Measurements from ENCODE around the gene THOP1. TPM values are rescaled to one million over a fixed set of nuclear protein-coding genes. Genes with fewer than 3 reads are reported as not detected.

The THOP1 gene
- total and polyA plus RNA-seq, 8 donors, result 37.6 to 65.3 (median 46.1) TPM

DNA sequence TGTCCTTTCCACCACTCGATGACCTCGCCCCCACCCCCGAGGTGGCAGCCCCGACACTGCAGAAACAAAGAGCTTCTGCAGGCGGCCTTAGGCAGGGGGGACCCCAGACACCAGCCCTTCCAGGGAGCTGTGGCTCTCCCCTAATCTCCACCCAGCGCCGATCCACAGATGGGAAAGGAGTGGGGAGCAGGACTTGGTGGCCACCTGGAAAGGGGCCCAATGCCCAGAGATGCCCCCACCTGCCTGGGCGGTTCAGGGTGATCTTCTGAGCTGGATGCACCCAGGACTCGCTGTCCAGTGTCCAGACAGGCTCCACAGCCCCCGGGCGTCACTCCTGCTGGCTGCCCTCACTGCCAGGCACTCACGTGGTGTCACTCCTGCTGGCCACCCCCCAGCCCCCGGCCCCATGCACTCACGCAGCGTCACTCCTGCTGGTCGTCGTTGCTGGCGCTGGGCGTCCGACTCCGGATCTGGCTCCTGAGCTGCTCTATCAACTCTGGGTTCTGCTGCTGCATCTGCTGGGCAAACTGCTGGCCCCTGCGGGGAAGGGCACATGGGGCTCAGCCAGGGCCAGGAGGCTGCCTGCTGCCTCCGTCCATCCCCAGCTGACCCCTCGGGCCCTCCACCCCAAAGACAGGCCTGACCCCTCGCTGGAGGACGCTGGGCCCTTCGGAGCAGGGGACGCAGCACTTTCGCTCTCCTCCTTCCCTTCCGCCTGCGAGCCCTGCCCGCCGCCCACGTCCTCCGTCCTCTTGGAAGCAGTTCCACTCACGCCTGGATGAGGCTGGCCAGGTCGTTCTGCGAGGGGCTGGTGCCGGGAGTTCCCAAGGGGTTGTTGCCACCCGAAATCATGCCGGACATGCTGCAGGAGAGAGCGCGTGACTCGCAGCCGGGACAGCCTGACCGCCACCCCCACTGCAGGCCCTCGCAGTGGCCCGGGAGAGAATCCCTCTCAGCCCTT is 28.1 kb upstream of the THOP1 start:
- H3K9me3 ChIP-seq, result no peaks in the 10 kb centered on the region
- TF ChIP-seq, protein P1, sequence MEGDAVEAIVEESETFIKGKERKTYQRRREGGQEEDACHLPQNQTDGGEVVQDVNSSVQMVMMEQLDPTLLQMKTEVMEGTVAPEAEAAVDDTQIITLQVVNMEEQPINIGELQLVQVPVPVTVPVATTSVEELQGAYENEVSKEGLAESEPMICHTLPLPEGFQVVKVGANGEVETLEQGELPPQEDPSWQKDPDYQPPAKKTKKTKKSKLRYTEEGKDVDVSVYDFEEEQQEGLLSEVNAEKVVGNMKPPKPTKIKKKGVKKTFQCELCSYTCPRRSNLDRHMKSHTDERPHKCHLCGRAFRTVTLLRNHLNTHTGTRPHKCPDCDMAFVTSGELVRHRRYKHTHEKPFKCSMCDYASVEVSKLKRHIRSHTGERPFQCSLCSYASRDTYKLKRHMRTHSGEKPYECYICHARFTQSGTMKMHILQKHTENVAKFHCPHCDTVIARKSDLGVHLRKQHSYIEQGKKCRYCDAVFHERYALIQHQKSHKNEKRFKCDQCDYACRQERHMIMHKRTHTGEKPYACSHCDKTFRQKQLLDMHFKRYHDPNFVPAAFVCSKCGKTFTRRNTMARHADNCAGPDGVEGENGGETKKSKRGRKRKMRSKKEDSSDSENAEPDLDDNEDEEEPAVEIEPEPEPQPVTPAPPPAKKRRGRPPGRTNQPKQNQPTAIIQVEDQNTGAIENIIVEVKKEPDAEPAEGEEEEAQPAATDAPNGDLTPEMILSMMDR (IDR thresholded peaks at IDR 0.05), result no peak
- intact Hi-C loops (cut with DNase I), result no loop called here
- H3K36me3 ChIP-seq, result peaks cover 0 to 94% of the 10 kb centered on the region in 2 donors
- H3K4me3 ChIP-seq, result no peak overlapping the region
- H3K27me3 ChIP-seq, result no peaks in the 10 kb centered on the region
- no peak for ATAC-seq
- no peaks in the 10 kb centered on the region for H3K4me1 ChIP-seq
- DNase-seq, result no peak
- H3K27ac ChIP-seq, result no peak overlapping the region

DNA sequence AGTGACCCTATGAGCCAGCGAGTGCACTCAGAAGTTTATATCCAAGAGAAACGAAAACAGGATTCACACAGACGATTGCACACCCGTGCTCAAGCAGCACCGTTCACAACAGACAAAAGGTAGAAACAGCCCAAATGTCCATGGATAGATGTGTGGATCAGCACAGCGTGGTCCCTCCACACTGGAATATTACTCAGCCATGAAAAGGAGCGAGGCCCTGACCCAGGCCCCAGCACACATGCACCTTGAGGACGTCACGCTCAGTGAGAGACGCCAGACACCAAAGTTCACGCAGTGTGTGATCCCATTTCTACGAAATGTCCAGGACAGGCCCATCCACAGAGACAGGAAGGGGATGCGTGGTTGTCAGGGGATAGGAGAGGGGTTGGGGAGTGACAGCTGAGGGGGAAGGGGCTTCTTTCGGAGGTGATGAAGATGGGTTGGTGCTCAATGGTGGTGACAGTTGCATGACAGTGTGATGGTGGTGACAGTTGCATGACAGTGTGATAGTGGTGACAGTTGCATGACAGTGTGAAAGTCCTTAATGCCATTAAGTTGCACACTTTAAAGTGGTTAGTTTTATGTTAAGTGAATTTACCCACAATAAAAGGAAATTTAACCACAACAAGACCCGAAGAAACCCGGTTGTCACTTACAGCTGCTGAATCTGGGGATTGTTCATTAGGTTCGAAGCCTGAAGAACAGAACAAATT is 26.5 kb upstream of the THOP1 start:
- intact Hi-C loops (cut with DNase I), result no loop called here
- no peak for DNase-seq
- no peaks in the 10 kb centered on the region for H3K27me3 ChIP-seq
- no peaks in the 10 kb centered on the region for H3K4me1 ChIP-seq
- ATAC-seq, result no peak
- no peak overlapping the region for H3K4me3 ChIP-seq
- H3K9me3 ChIP-seq, result no peaks in the 10 kb centered on the region
- TF ChIP-seq, protein P1 (IDR thresholded peaks at IDR 0.05), result no peak
- peaks cover 0 to 100% of the 10 kb centered on the region in 2 donors for H3K36me3 ChIP-seq
- H3K27ac ChIP-seq, result no peak overlapping the region

DNA sequence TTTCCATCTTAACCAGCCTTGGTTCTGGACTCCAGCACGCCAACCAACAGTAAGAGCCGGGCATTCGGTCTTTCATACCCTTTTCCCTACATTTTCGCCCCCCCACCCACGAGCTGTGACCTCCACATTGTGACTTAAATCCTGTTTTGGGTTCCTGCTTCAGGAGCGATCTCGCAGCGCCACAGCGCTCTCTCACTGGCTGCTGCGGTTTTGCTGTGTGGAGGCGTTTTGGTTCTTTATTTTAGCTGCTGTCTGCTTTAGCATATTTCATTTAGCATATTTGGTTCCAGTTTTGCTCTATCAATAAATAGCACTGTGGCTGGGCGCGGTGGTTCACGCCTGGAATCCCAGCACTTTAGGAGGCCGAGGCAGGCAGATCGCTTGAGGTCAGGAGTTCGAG is 25.9 kb upstream of the THOP1 start:
- Histone ChIP-seq H3K9me3 (no peaks in the 10 kb centered on the region), H3K27ac (no peak overlapping the region), H3K4me1 (no peaks in the 10 kb centered on the region), H3K36me3 (peaks cover 0 to 100% of the 10 kb centered on the region in 2 donors), H3K4me3 (no peak overlapping the region), H3K27me3 (no peaks in the 10 kb centered on the region)
- DNase-seq (no peak), ATAC-seq (no peak)
- intact Hi-C loops (cut with DNase I), result no loop called here
- TF ChIP-seq, protein P1 (IDR thresholded peaks at IDR 0.05), result no peak

DNA sequence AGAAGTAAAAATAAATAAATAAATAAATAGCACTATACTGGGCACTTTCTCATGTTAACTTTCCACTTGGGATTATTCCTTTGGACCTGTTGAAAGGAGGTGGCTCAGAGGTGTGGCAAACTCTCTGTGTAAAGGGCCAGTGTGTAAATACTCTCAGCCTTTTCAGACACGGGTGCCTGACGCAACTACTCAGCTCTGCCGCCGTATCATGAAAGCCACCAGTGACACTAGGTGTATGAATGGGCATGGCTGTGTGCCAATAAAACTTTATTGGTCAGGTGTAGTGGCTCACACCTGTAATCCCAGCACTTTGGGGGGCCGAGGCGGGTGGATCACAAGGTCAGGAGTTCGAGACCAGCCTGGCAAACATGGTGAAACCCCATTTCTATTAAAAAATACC is 25.3 kb upstream of the THOP1 start:
- DNase-seq, result peak in 1 of 4 donors; percentile 73
- H3K4me1 ChIP-seq, result no peaks in the 10 kb centered on the region
- H3K9me3 ChIP-seq, result no peaks in the 10 kb centered on the region
- H3K36me3 ChIP-seq, result peaks cover 0 to 100% of the 10 kb centered on the region in 2 donors
- no peak overlapping the region for H3K4me3 ChIP-seq
- H3K27ac ChIP-seq, result no peak overlapping the region
- H3K27me3 ChIP-seq, result no peaks in the 10 kb centered on the region
- intact Hi-C loops (cut with DNase I), result no loop called here
- ATAC-seq, result peak; percentile 81
- TF ChIP-seq, protein P1 (IDR thresholded peaks at IDR 0.05), result no peak

DNA sequence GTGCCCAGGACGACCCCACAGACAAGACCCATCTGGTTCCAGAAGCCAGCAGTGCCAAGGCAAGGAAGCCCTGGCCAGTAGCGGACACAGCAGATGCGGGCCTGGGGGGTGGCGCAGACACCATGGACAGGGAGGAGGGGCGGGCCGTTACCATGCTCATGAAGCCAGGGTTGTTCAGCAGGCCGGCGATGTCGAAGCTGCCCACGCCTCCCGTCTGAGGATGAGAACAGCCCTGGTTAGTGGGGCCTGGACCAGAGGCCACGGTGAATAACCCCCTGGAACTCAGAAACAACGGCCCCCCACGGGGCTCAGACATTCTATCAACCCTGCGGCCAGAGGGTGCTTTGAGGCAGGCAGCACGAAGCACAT is 24.0 kb upstream of the THOP1 start:
- TF ChIP-seq, protein P1 (IDR thresholded peaks at IDR 0.05), result no peak
- no peak for DNase-seq
- H3K4me3 ChIP-seq, result no peak overlapping the region
- peaks cover 0 to 100% of the 10 kb centered on the region in 2 donors for H3K36me3 ChIP-seq
- H3K27ac ChIP-seq, result no peak overlapping the region
- no peak for ATAC-seq
- H3K4me1 ChIP-seq, result no peaks in the 10 kb centered on the region
- H3K27me3 ChIP-seq, result no peaks in the 10 kb centered on the region
- H3K9me3 ChIP-seq, result no peaks in the 10 kb centered on the region
- intact Hi-C loops (cut with DNase I), result no loop called here
